B cell (primary cell): ENCODE results near the gene CNTN4. TPM values are rescaled to one million over a fixed set of nuclear protein-coding genes. Genes with fewer than 3 reads are reported as not detected.

Experiments
- ATAC-seq: fragments of 200-7000 bp; cut with Tn5 transposase; one replicate; pipeline ENCODE4 v1.10.0; 2021; ENCODE audit warnings: low read depth, mild to moderate bottlenecking, moderate number of reproducible peaks, moderate library complexity
- CTCF ChIA-PET: fragments of 350-600 bp; sonication (Branson Sonifier 250); formaldehyde crosslinking; loops from one replicate; lab custom pipeline; 2021; ENCODE audit warnings: antibody characterized with exemption, inconsistent platforms; lab: Charles Lee
- POLR2A ChIA-PET: fragments of 350-600 bp; sonication (Branson Sonifier 250); formaldehyde crosslinking; loops from one replicate; lab custom pipeline; 2021; ENCODE audit warnings: antibody characterized with exemption; lab: Charles Lee
- DNase-seq: peaks from one replicate; pipeline ENCODE4 v3.0.0; 2013
- H2AFZ ChIP-seq: 2 replicates; pipeline ENCODE4 v1.6.1; 2012; ENCODE audit warnings: mild to moderate bottlenecking, low read depth, low read length; ENCODE audit not compliant: insufficient read depth, poor library complexity, severe bottlenecking
- H3K27ac ChIP-seq, 2 donors: 1 replicate in 1 of 2; 2 replicates in 1 of 2; pipeline ENCODE4 v1.5.1; 2012 to 2013; ENCODE audit warnings: low read length in 2 of 2, mild to moderate bottlenecking in 2 of 2, moderate library complexity in 1 of 2
- H3K27me3 ChIP-seq, 4 experiments: fragments of 200-600 bp in 1 of 4; sonication (generic) in 1 of 4; replicated peaks in 1 of 4; 1 replicate in 2 of 4; 2 replicates in 2 of 4; pipeline versions ENCODE4 v1.6.1 to v1.7.0; 2013 to 2016; ENCODE audit warnings: low read length in 3 of 4, mild to moderate bottlenecking in 2 of 4, mixed read lengths in 1 of 4, moderate library complexity in 1 of 4; ENCODE audit not compliant: insufficient read depth in 4 of 4, control insufficient read depth in 3 of 4; ENCODE audit errors: control extremely low read depth in 1 of 4
- H3K36me3 ChIP-seq, 2 experiments: replicated peaks in 1 of 2; 1 replicate in 1 of 2; 2 replicates in 1 of 2; pipeline versions ENCODE4 v1.6.1 to v1.7.1; 2013; ENCODE audit warnings: low read length in 1 of 2; ENCODE audit not compliant: insufficient read depth in 2 of 2, control insufficient read depth in 1 of 2; ENCODE audit errors: control extremely low read depth in 1 of 2, extremely low read depth in 1 of 2
- H3K4me1 ChIP-seq, 2 donors: fragments of 200-600 bp in 1 of 2; sonication (generic) in 1 of 2; 1 replicate in 1 of 2; 2 replicates in 1 of 2; pipeline versions ENCODE4 v1.5.1 to v1.6.1; 2013 to 2017; ENCODE audit warnings: low read length in 2 of 2; ENCODE audit not compliant: control insufficient read depth in 2 of 2, insufficient read depth in 2 of 2
- H3K4me2 ChIP-seq: replicated peaks from 2 replicates; pipeline ENCODE3; 2012; ENCODE audit warnings: mild to moderate bottlenecking, low read depth, low read length; ENCODE audit not compliant: poor library complexity, severe bottlenecking
- H3K4me3 ChIP-seq, 5 experiments: fragments of 200-600 bp in 1 of 5; sonication (generic) in 1 of 5; 1 replicate in 3 of 5; 2 replicates in 2 of 5; pipeline versions ENCODE4 v1.5.1 to v1.7.0; 2011 to 2016; ENCODE audit warnings: low read length in 4 of 5, mild to moderate bottlenecking in 4 of 5, low read depth in 2 of 5, control low read depth in 1 of 5, moderate library complexity in 1 of 5; ENCODE audit not compliant: insufficient read depth in 1 of 5; ENCODE audit errors: control extremely low read depth in 1 of 5, extremely low read depth in 1 of 5
- H3K79me2 ChIP-seq: fragments of 200-600 bp; sonication (generic); one replicate; pipeline ENCODE4 v1.6.0; 2016; ENCODE audit warnings: low read length; ENCODE audit not compliant: control insufficient read depth, insufficient read depth
- H3K9ac ChIP-seq: fragments of 200-600 bp; sonication (generic); 2 replicates; pipeline ENCODE4 v1.6.1; 2017; ENCODE audit warnings: mild to moderate bottlenecking, low read length, moderate library complexity
- H3K9me3 ChIP-seq, 3 donors: one replicate each; pipeline versions ENCODE4 v1.6.1 to v1.7.1; 2013; ENCODE audit warnings: low read length in 2 of 3; ENCODE audit not compliant: control insufficient read depth in 2 of 3, insufficient read depth in 1 of 3; ENCODE audit errors: control extremely low read depth in 1 of 3
- H4K20me1 ChIP-seq: 2 replicates; pipeline ENCODE4 v1.6.0; 2012; ENCODE audit warnings: mild to moderate bottlenecking, low read length; ENCODE audit not compliant: insufficient read depth, control insufficient read depth, poor library complexity, severe bottlenecking
- H3K27ac Mint-ChIP-seq: one replicate; pipeline ENCODE4 v1.8.0; 2021; ENCODE audit warnings: mixed read lengths
- H3K27me3 Mint-ChIP-seq: one replicate; pipeline ENCODE4 v1.8.0; 2021; ENCODE audit warnings: mixed read lengths
- H3K4me1 Mint-ChIP-seq: one replicate; pipeline ENCODE4 v1.8.0; 2021; ENCODE audit warnings: mixed read lengths
- H3K4me3 Mint-ChIP-seq: one replicate; pipeline ENCODE4 v1.8.0; 2021; ENCODE audit warnings: mixed read lengths
- H3K9me3 Mint-ChIP-seq: one replicate; pipeline ENCODE4 v1.8.0; 2022; ENCODE audit warnings: mixed read lengths; ENCODE audit not compliant: insufficient read depth
- EZH2 ChIP-seq: IDR thresholded peaks from 2 replicates; pipeline ENCODE4 v1.6.1; 2012; ENCODE audit warnings: borderline replicate concordance, low read depth, mild to moderate bottlenecking, moderate library complexity, low read length; ENCODE audit not compliant: insufficient read depth, poor library complexity, severe bottlenecking
- WGBS: methylation state at CpG from one replicate; pipeline ENCODE4 v1.1.5; 2013; ENCODE audit warnings: missing lambda C conversion rate; ENCODE audit not compliant: insufficient coverage; 5-methylcytosine and 5-hydroxymethylcytosine counted together
- intact Hi-C: fragments of 100-400 bp; cut with micrococcal nuclease; formaldehyde crosslinking; loops from one replicate; pipeline ENCODE4 v1.10.0; 2022
- polyA plus RNA-seq: library from polyadenylated mRNA; depleted of rRNA; stranded (reverse); fragments of >200 nt; gene quantifications from 2 replicates; pipeline ENCODE4 v1.2.3, GENCODE V29; 2012
- total RNA-seq, 2 donors: library from RNA; stranded (reverse); fragments of 120-200 nt in 1 of 2; gene quantifications; 1 replicate in 1 of 2; 2 replicates in 1 of 2; pipeline versions ENCODE4 v1.2.3 to v1.2.4, GENCODE V29; 2013 to 2022
- TF ChIP-seq, protein P1 (sequence below): fragments of 200-600 bp; IDR thresholded peaks from one replicate; pipeline ENCODE4 v1.8.0; 2022; ENCODE audit warnings: antibody characterized with exemption, mild to moderate bottlenecking

CNTN4 gene
- total and polyA plus RNA-seq, 2 donors (not counting 1 experiment from before 2014, with no cell fraction given): 0.05 TPM; not detected in 1

DNA sequence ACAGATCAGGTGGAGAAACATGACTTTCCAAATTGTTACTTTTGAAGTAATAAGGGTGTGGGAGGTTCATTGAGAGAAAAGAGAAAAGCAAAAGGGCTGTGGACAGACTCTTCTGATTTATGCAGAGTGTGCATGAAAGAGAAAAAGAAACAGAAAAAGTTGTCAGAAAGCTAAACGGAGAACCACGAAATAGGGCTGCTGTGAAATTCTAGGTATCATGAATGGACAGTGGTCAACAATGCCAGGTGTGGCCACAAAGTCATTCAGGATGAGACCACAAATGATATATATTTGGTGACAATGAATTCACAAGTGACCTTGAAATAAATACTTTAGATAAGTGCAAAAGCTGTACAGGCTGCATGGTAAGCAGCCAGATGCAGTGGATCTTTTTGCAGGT, 841.4 kb downstream of the CNTN4 start:
- H3K27me3 Mint-ChIP-seq: peaks cover 14% of the 10 kb centered on the region
- Histone ChIP-seq H2AFZ (no peak overlapping the region), H3K4me1 (no peaks in the 10 kb centered on the region), H3K4me2 (no peak overlapping the region), H3K27me3 (peaks cover 0 to 7% (median 0%) of the 10 kb centered on the region in 4 experiments), H3K9ac (no peak overlapping the region), H3K79me2 (no peaks in the 10 kb centered on the region), H3K27ac (no peak overlapping the region), H3K4me3 (no peak overlapping the region), H4K20me1 (no peaks in the 10 kb centered on the region), H3K36me3 (no peaks in the 10 kb centered on the region), H3K9me3 (no peaks in the 10 kb centered on the region)
- no peak for ATAC-seq
- WGBS: 85% methylated on average over 2 of the region's 2 CpGs
- H3K4me1 Mint-ChIP-seq: no peaks in the 10 kb centered on the region
- H3K9me3 Mint-ChIP-seq: no peaks in the 10 kb centered on the region
- ChIA-PET POLR2A (no interaction called here), CTCF (no interaction called here)
- intact Hi-C loops: no loop called here
- TF ChIP-seq, protein P1, sequence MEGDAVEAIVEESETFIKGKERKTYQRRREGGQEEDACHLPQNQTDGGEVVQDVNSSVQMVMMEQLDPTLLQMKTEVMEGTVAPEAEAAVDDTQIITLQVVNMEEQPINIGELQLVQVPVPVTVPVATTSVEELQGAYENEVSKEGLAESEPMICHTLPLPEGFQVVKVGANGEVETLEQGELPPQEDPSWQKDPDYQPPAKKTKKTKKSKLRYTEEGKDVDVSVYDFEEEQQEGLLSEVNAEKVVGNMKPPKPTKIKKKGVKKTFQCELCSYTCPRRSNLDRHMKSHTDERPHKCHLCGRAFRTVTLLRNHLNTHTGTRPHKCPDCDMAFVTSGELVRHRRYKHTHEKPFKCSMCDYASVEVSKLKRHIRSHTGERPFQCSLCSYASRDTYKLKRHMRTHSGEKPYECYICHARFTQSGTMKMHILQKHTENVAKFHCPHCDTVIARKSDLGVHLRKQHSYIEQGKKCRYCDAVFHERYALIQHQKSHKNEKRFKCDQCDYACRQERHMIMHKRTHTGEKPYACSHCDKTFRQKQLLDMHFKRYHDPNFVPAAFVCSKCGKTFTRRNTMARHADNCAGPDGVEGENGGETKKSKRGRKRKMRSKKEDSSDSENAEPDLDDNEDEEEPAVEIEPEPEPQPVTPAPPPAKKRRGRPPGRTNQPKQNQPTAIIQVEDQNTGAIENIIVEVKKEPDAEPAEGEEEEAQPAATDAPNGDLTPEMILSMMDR: no peak
- no peak for TF ChIP-seq EZH2
- DNase-seq: no peak
- no peak overlapping the region for H3K27ac Mint-ChIP-seq
- no peak overlapping the region for H3K4me3 Mint-ChIP-seq

DNA sequence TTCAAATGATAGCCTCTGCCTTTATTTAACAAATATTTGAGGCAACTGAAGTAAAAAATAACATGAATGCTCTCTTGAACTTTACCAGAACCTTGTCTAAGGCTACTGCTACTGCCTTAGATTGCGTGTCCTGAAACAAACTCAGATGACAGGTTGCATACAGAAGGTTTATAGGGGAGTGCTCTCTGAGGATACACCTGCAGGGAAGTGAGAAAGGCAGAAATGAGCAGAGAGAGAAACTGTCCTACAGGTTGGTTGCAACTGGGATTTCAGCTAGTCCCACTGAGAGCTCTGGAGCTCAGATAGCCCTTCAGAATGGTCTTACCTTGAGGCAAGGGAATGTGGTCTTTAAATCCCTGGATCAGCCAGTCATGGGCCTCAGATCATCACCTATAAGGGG, 846.0 kb downstream of the CNTN4 start:
- intact Hi-C loops: no loop called here
- Histone ChIP-seq H3K79me2 (no peaks in the 10 kb centered on the region), H3K27me3 (no peaks in the 10 kb centered on the region), H4K20me1 (no peaks in the 10 kb centered on the region), H3K4me1 (no peaks in the 10 kb centered on the region), H3K36me3 (no peaks in the 10 kb centered on the region), H3K4me3 (no peak overlapping the region), H3K4me2 (no peak overlapping the region), H3K9me3 (no peaks in the 10 kb centered on the region), H2AFZ (no peak overlapping the region), H3K27ac (no peak overlapping the region), H3K9ac (no peak overlapping the region)
- WGBS: 50% methylated on average over 1 of the region's 1 CpG
- ChIA-PET POLR2A (no interaction called here), CTCF (no interaction called here)
- H3K27ac Mint-ChIP-seq: no peak overlapping the region
- DNase-seq (no peak), ATAC-seq (no peak)
- H3K27me3 Mint-ChIP-seq: peaks cover 14% of the 10 kb centered on the region
- H3K4me3 Mint-ChIP-seq: no peak overlapping the region
- H3K4me1 Mint-ChIP-seq: no peaks in the 10 kb centered on the region
- H3K9me3 Mint-ChIP-seq: no peaks in the 10 kb centered on the region
- no peak for TF ChIP-seq EZH2
- TF ChIP-seq, protein P1: no peak
